Smooth muscle cell (in vitro differentiated cells): Measurements from ENCODE around the gene MACROH2A2. TPM values are rescaled to one million over a fixed set of nuclear protein-coding genes. Genes with fewer than 3 reads are reported as not detected.

ENCODE experiments used
- DNase-seq: peaks from one replicate; lab custom pipeline; 2025; ENCODE audit not compliant: unreplicated experiment; lab: John Stamatoyannopoulos, UW
- H2AFZ ChIP-seq: fragments of 200-600 bp; sonication (generic); 2 replicates; pipeline ENCODE4 v1.6.0; 2016; ENCODE audit warnings: antibody characterized with exemption, low read depth, mild to moderate bottlenecking
- H3F3A ChIP-seq: fragments of 200-600 bp; sonication (generic); 2 replicates; pipeline ENCODE4 v1.6.0; 2017; ENCODE audit warnings: antibody characterized with exemption, low read depth
- H3K27ac ChIP-seq: fragments of 200-600 bp; sonication (generic); 2 replicates; pipeline ENCODE4 v1.5.1; 2016; ENCODE audit warnings: low read depth, mild to moderate bottlenecking
- H3K27me3 ChIP-seq: fragments of 200-600 bp; sonication (generic); 2 replicates; pipeline ENCODE4 v1.6.1; 2016; ENCODE audit warnings: low read depth, mild to moderate bottlenecking
- H3K36me3 ChIP-seq: fragments of 200-600 bp; sonication (generic); 2 replicates; pipeline ENCODE4 v1.5.1; 2016; ENCODE audit warnings: low read depth
- H3K4me1 ChIP-seq: fragments of 200-600 bp; sonication (generic); 2 replicates; pipeline ENCODE4 v1.5.1; 2016; ENCODE audit warnings: low read depth
- H3K4me2 ChIP-seq: fragments of 200-600 bp; sonication (generic); 2 replicates; pipeline ENCODE4 v1.6.0; 2016; ENCODE audit warnings: mild to moderate bottlenecking
- H3K4me3 ChIP-seq: fragments of 200-600 bp; sonication (generic); 2 replicates; pipeline ENCODE4 v1.5.1; 2016; ENCODE audit warnings: mild to moderate bottlenecking
- H3K79me2 ChIP-seq: fragments of 200-600 bp; sonication (generic); 2 replicates; pipeline ENCODE4 v1.6.0; 2016; ENCODE audit warnings: low read depth, mild to moderate bottlenecking
- H3K9ac ChIP-seq: fragments of 200-600 bp; sonication (generic); 2 replicates; pipeline ENCODE4 v1.6.0; 2016; ENCODE audit warnings: low read depth
- H3K9me3 ChIP-seq: fragments of 200-600 bp; sonication (generic); replicated peaks from 2 replicates; pipeline ENCODE4 v1.5.1; 2016; ENCODE audit warnings: low read depth
- H4K20me1 ChIP-seq: fragments of 200-600 bp; sonication (generic); 2 replicates; pipeline ENCODE4 v1.6.0; 2016; ENCODE audit warnings: low read depth
- CTCF ChIP-seq: fragments of 200-600 bp; sonication (generic); IDR thresholded peaks from 2 replicates; pipeline ENCODE4 v1.5.1; 2017; ENCODE audit warnings: borderline replicate concordance, mild to moderate bottlenecking, antibody characterized with exemption; ENCODE audit not compliant: insufficient read depth, poor library complexity, severe bottlenecking
- WGBS: methylation state at CpG from one replicate; pipeline ENCODE4 v1.1.7; 2016; ENCODE audit warnings: low lambda C conversion rate; 5-methylcytosine and 5-hydroxymethylcytosine counted together
- polyA plus RNA-seq: library from polyadenylated mRNA; unstranded; fragments of >200 nt; fragmentation: Nextera tagmentation; extraction: Ambion mirVana; gene quantifications from 2 replicates; pipeline ENCODE4 v1.2.1, GENCODE V29; 2016
- total RNA-seq: library from RNA; depleted of rRNA; stranded (reverse); fragments of >200 nt; gene quantifications from 2 replicates; pipeline ENCODE4 v1.2.3, GENCODE V29; 2014

MACROH2A2 gene
- total and polyA plus RNA-seq, 2 experiments from 2014 or later: 13.4 to 14.0 TPM

GRCh38 chr10:70101668-70102067 is 49.0 kb downstream of the MACROH2A2 start:
- H3K36me3 ChIP-seq: no peaks in the 10 kb centered on the region
- H4K20me1 ChIP-seq: no peaks in the 10 kb centered on the region
- no peak overlapping the region for H3K4me3 ChIP-seq
- no peaks in the 10 kb centered on the region for H3F3A ChIP-seq
- no peaks in the 10 kb centered on the region for H3K79me2 ChIP-seq
- no peaks in the 10 kb centered on the region for H3K9me3 ChIP-seq
- H3K9ac ChIP-seq: no peak overlapping the region
- no peaks in the 10 kb centered on the region for H3K4me1 ChIP-seq
- H3K4me2 ChIP-seq: no peak overlapping the region
- no peak overlapping the region for H3K27ac ChIP-seq
- WGBS: 80% methylated on average over 3 of the region's 3 CpGs
- H2AFZ ChIP-seq: no peak overlapping the region
- no peak for DNase-seq
- no peaks in the 10 kb centered on the region for H3K27me3 ChIP-seq
- no peak for TF ChIP-seq CTCF

GRCh38 chr10:70106958-70107791 is 54.5 kb downstream of the MACROH2A2 start:
- Histone ChIP-seq H3K27ac (no peak overlapping the region), H2AFZ (no peak overlapping the region), H3K9ac (no peak overlapping the region), H3K4me3 (no peak overlapping the region), H3K4me1 (no peaks in the 10 kb centered on the region), H3F3A (no peaks in the 10 kb centered on the region), H3K27me3 (no peaks in the 10 kb centered on the region), H3K4me2 (no peak overlapping the region), H3K36me3 (no peaks in the 10 kb centered on the region), H3K9me3 (no peaks in the 10 kb centered on the region), H4K20me1 (no peaks in the 10 kb centered on the region), H3K79me2 (no peaks in the 10 kb centered on the region)
- 65% methylated on average over 22 of the region's 22 CpGs for WGBS
- no peak for DNase-seq
- peak; percentile 47 for TF ChIP-seq CTCF

- DNase-seq: no peak
- no peak overlapping the region for H3K9ac ChIP-seq
- no peaks in the 10 kb centered on the region for H4K20me1 ChIP-seq
- no peak for TF ChIP-seq CTCF
- no peak overlapping the region for H3K27ac ChIP-seq
- no peaks in the 10 kb centered on the region for H3K36me3 ChIP-seq
- no peak overlapping the region for H2AFZ ChIP-seq
- no peaks in the 10 kb centered on the region for H3F3A ChIP-seq
- no peaks in the 10 kb centered on the region for H3K27me3 ChIP-seq
- H3K4me1 ChIP-seq: no peaks in the 10 kb centered on the region
- WGBS: 96% methylated on average over 18 of the region's 18 CpGs
- no peak overlapping the region for H3K4me3 ChIP-seq
- H3K4me2 ChIP-seq: no peak overlapping the region
- H3K9me3 ChIP-seq: no peaks in the 10 kb centered on the region
- no peaks in the 10 kb centered on the region for H3K79me2 ChIP-seq
Observed at GRCh38 chr10:70109064-70109729, 56.6 kb downstream of the MACROH2A2 start.

- H3K4me3 ChIP-seq: no peak overlapping the region
- H3F3A ChIP-seq: no peaks in the 10 kb centered on the region
- H3K9ac ChIP-seq: no peak overlapping the region
- no peak overlapping the region for H3K4me2 ChIP-seq
- H4K20me1 ChIP-seq: no peaks in the 10 kb centered on the region
- H3K27ac ChIP-seq: no peak overlapping the region
- H3K4me1 ChIP-seq: no peaks in the 10 kb centered on the region
- no peak for TF ChIP-seq CTCF
- no peak for DNase-seq
- no peaks in the 10 kb centered on the region for H3K79me2 ChIP-seq
- no peak overlapping the region for H2AFZ ChIP-seq
- H3K27me3 ChIP-seq: no peaks in the 10 kb centered on the region
- no peaks in the 10 kb centered on the region for H3K9me3 ChIP-seq
- WGBS: 98% methylated on average over 22 of the region's 22 CpGs
- H3K36me3 ChIP-seq: no peaks in the 10 kb centered on the region
Observed at GRCh38 chr10:70111496-70111895, 58.9 kb downstream of the MACROH2A2 start.
